Vagina (tissue), 2 donors: ENCODE results near the gene LDB1. TPM values are rescaled to one million over a fixed set of nuclear protein-coding genes. Genes with fewer than 3 reads are reported as not detected.
A peak's percentile ranks its signal among the peaks of the same experiment; 100 is the strongest.

Source experiments
- DNase-seq, 2 donors: peaks; one replicate each; pipeline ENCODE4 v3.0.0-alpha.2; 2017; ENCODE audit errors: extremely low spot score in 2 of 2
- H3K27ac ChIP-seq: fragments of 200-600 bp; sonication (generic); one replicate; pipeline ENCODE4 v1.5.1; 2019
- H3K27me3 ChIP-seq: fragments of 200-600 bp; sonication (generic); one replicate; pipeline ENCODE4 v1.5.1; 2019
- H3K36me3 ChIP-seq, 2 donors: fragments of 200-600 bp; sonication (generic); one replicate each; pipeline ENCODE4 v1.5.1; 2017 to 2019
- H3K4me1 ChIP-seq: fragments of 200-600 bp; sonication (generic); one replicate; pipeline ENCODE4 v1.5.1; 2019
- H3K4me3 ChIP-seq, 2 donors: fragments of 200-600 bp; sonication (generic); 1 replicate in 1 of 2; 2 replicates in 1 of 2; pipeline ENCODE4 v1.5.1; 2016 to 2019
- H3K9me3 ChIP-seq: fragments of 200-600 bp; sonication (generic); one replicate; pipeline ENCODE4 v1.5.1; 2019
- POLR2A ChIP-seq, 2 donors: fragments of 450-650 bp; IDR thresholded peaks; one replicate each; pipeline ENCODE4 v1.6.1; 2017; ENCODE audit warnings: antibody characterized with exemption in 2 of 2, mild to moderate bottlenecking in 2 of 2, moderate library complexity in 2 of 2
- POLR2AphosphoS5 ChIP-seq, 2 donors: sonication (generic); formaldehyde crosslinking; IDR thresholded peaks; one replicate each; pipeline ENCODE4 v1.9.0; 2017; ENCODE audit warnings: antibody characterized with exemption in 2 of 2, mild to moderate bottlenecking in 2 of 2, low read depth in 1 of 2; ENCODE audit not compliant: insufficient read depth in 1 of 2
- intact Hi-C: fragments of 100-400 bp; cut with DNase I; formaldehyde crosslinking; loops from one replicate; pipeline ENCODE4 v1.15.1; 2023
- small RNA-seq: library from RNA; depleted of rRNA; stranded (forward); fragments of <200 nt; gene quantifications from one replicate; pipeline ENCODE3, GENCODE V24; 2016
- total RNA-seq: library from RNA; depleted of rRNA; stranded (reverse); fragments of >200 nt; gene quantifications from one replicate; pipeline ENCODE4 v1.2.3, GENCODE V29; 2016
- TF ChIP-seq, protein P1 (sequence below), 3 experiments: fragments of 450-650 bp in 2 of 3; fragments of 200-600 bp in 1 of 3; sonication (generic) in 1 of 3; IDR thresholded peaks; one replicate each; pipeline ENCODE4 v1.5.1; 2017 to 2019; ENCODE audit warnings: antibody characterized with exemption in 3 of 3, mild to moderate bottlenecking in 2 of 3, moderate library complexity in 2 of 3

LDB1 gene
- total RNA-seq, 1 donor from 2014 or later: 62.6 TPM

- Histone ChIP-seq H3K27ac (peak within 1 kb of the TSS; percentile 87), H3K4me3 (peak within 1 kb of the TSS; percentile 91 to 95), H3K27me3 (no peaks in the 10 kb centered on the region), H3K4me1 (peaks cover 37% of the 10 kb centered on the region), H3K9me3 (no peaks in the 10 kb centered on the region), H3K36me3 (no peaks in the 10 kb centered on the region)
- DNase-seq: no peak
- TF ChIP-seq, protein P1, sequence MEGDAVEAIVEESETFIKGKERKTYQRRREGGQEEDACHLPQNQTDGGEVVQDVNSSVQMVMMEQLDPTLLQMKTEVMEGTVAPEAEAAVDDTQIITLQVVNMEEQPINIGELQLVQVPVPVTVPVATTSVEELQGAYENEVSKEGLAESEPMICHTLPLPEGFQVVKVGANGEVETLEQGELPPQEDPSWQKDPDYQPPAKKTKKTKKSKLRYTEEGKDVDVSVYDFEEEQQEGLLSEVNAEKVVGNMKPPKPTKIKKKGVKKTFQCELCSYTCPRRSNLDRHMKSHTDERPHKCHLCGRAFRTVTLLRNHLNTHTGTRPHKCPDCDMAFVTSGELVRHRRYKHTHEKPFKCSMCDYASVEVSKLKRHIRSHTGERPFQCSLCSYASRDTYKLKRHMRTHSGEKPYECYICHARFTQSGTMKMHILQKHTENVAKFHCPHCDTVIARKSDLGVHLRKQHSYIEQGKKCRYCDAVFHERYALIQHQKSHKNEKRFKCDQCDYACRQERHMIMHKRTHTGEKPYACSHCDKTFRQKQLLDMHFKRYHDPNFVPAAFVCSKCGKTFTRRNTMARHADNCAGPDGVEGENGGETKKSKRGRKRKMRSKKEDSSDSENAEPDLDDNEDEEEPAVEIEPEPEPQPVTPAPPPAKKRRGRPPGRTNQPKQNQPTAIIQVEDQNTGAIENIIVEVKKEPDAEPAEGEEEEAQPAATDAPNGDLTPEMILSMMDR (IDR thresholded peaks at IDR 0.05): no peak
- TF ChIP-seq POLR2A (IDR thresholded peaks at IDR 0.05): peak in 1 of 2 donors; percentile 21
- peak; percentile 35 to 68 for TF ChIP-seq POLR2AphosphoS5 (IDR thresholded peaks at IDR 0.05; ENCODE audit: insufficient read depth in 1 of 2, low read depth in 1 of 2)
- intact Hi-C loops: no loop called here
Observed at GRCh38 chr10:102064868-102065560, 55.2 kb downstream of the LDB1 start, which contains the start of gene HPS6. TSS of gene HPS6 (plus strand) at chr10:102065349. CDS start at chr10:102065475, 126 bp downstream.

GRCh38 chr10:102064503-102064867 is 55.7 kb downstream of the LDB1 start:
- DNase-seq: no peak
- peak overlapping the region; percentile 91 to 95 for H3K4me3 ChIP-seq
- H3K9me3 ChIP-seq: no peaks in the 10 kb centered on the region
- H3K27ac ChIP-seq: peak overlapping the region; percentile 87
- intact Hi-C loops: no loop called here
- TF ChIP-seq POLR2A (IDR thresholded peaks at IDR 0.05): no peak
- no peak for TF ChIP-seq POLR2AphosphoS5 (IDR thresholded peaks at IDR 0.05; ENCODE audit: insufficient read depth in 1 of 2, low read depth in 1 of 2)
- TF ChIP-seq, protein P1 (IDR thresholded peaks at IDR 0.05): no peak
- H3K36me3 ChIP-seq: no peaks in the 10 kb centered on the region
- peaks cover 37% of the 10 kb centered on the region for H3K4me1 ChIP-seq
- no peaks in the 10 kb centered on the region for H3K27me3 ChIP-seq

DNA sequence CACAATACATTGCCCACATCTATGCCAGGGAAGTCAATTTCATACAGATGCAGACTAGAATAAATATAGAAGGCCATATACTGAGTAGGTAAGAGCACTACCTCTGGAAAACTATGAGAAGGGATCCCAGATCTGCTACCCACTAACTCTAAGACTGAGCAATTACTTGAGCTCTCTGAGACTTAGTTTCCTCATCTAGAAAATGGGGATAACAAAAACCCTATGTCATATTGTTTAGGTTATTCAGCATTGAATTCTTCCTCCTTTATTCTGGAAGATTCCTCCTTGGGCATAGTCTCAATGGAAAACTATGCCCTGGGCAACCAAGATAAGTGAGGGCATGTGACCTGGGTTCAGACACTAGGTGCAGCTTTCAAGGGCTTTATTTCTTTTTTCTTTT is 60.2 kb downstream of the LDB1 start:
- Histone ChIP-seq H3K27me3 (no peaks in the 10 kb centered on the region), H3K36me3 (no peaks in the 10 kb centered on the region), H3K27ac (no peak overlapping the region), H3K4me3 (no peak overlapping the region), H3K9me3 (no peaks in the 10 kb centered on the region), H3K4me1 (peaks cover 4% of the 10 kb centered on the region)
- intact Hi-C loops: no loop called here
- DNase-seq: no peak
- TF ChIP-seq, protein P1 (IDR thresholded peaks at IDR 0.05): no peak
- no peak for TF ChIP-seq POLR2AphosphoS5 (IDR thresholded peaks at IDR 0.05; ENCODE audit: insufficient read depth in 1 of 2, low read depth in 1 of 2)
- no peak for TF ChIP-seq POLR2A (IDR thresholded peaks at IDR 0.05)

Small RNA genes within 50 kb of the gene (small RNA-seq; reads per million reads assigned to genes)
- gene AL500527.1 (not detected), gene AL500527.2 (not detected)

Other genes starting within 250 kb of the LDB1 start
- 26.5 TPM for gene ARMH3, start 64.2 kb downstream of the LDB1 start, total RNA-seq
- gene HPS6, start 55.0 kb downstream of the LDB1 start, total RNA-seq: 29.7 TPM
- 29.5 TPM for gene PPRC1, start 12.7 kb upstream of the LDB1 start, total RNA-seq
- 61.9 TPM for gene NOLC1, start 32.0 kb upstream of the LDB1 start, total RNA-seq
- not detected for gene ELOVL3, start 105.9 kb upstream of the LDB1 start, total RNA-seq
- not detected for gene PITX3, start 121.1 kb upstream of the LDB1 start, total RNA-seq
- gene GBF1, start 125.2 kb upstream of the LDB1 start, total RNA-seq: 48.9 TPM